AG09319 (cell line): Measurements from ENCODE around the gene THY1.

Source experiments
- DNase-seq: peaks from one replicate; pipeline ENCODE4 v3.0.0-alpha.2; 2010; ENCODE audit warnings: low read depth; ENCODE audit errors: extremely low read depth
- TF ChIP-seq, protein P1 (sequence below): IDR thresholded peaks from 2 replicates; pipeline ENCODE4 v1.5.1; 2011; ENCODE audit warnings: low read depth, mild to moderate bottlenecking, inconsistent platforms, low read length, moderate library complexity

The THY1 gene

DNA sequence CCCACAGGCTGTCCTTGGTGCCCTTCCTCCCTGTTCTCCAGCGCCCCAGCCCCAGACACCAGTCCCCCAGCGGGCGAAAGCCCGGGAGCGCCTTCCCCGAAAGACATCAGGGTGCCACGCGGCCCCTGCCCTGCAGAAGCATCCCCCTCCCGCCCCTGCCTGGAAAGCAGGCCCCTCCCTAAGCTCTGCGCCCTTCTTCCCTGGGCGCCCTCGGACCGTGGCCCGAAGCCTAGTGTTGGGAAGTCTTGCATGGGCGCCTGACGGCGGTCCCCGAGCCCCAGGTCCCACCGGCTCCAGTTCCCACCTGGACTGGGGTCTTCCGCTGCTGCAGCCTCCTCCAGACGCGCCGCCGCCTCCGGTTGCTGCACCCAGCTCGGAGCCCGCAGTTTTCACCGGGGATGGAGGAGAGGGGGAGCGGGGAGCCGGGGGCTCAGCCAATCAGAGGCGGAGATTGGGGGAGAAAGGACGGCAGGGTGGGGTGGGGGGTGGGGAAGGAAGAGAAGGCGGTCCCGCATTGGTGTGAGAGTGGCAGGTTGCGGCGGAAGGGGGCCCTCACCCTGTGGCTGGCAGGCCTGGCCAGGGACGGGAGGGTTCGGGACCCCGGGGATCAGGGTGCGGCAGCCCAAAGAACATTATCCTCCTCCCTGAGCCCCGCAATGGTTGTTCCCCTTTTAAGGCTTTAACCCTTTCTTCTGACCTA lies at the start of gene THY1:
TSS of gene THY1 (minus strand) at position 364 of the 700 bp plus-strand sequence. CDS start 2,267 bp downstream, outside the sequence.
- TF ChIP-seq, protein P1, sequence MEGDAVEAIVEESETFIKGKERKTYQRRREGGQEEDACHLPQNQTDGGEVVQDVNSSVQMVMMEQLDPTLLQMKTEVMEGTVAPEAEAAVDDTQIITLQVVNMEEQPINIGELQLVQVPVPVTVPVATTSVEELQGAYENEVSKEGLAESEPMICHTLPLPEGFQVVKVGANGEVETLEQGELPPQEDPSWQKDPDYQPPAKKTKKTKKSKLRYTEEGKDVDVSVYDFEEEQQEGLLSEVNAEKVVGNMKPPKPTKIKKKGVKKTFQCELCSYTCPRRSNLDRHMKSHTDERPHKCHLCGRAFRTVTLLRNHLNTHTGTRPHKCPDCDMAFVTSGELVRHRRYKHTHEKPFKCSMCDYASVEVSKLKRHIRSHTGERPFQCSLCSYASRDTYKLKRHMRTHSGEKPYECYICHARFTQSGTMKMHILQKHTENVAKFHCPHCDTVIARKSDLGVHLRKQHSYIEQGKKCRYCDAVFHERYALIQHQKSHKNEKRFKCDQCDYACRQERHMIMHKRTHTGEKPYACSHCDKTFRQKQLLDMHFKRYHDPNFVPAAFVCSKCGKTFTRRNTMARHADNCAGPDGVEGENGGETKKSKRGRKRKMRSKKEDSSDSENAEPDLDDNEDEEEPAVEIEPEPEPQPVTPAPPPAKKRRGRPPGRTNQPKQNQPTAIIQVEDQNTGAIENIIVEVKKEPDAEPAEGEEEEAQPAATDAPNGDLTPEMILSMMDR: no peak
- DNase-seq: peak; percentile 36

DNA sequence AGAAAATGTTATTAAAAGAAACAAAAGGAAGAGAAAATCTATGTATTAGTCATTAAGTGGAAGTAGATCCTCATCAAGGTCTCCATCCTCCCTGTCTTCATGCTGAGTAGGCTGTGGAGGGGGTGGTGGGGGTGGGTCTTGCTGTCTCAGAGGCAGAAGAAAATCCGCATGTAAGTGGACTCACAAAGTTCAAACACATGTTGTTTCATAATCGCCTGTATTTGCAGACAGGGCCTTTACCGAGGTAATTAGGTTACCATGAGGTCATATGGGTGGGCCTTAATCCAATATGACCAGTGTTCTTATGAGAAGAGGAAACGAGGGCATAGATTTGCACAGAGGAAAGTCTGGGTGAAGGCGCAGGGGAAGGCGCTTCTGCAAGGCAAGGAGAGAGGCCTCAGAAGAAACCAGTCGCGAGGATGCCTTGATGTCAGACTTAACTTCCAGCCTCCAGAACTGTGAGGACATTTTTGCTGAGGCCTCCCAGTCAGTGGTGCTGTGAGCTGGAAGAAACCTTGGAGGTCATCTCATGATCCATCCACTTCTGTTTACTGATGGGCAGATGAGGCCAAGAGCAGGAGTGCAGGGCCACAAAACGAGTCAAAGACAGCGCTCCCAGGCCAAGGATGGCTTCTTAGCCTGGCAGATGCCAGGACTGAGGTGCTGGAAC lies 49.3 kb upstream of the THY1 start:
- DNase-seq: no peak
- TF ChIP-seq, protein P1: no peak

DNA sequence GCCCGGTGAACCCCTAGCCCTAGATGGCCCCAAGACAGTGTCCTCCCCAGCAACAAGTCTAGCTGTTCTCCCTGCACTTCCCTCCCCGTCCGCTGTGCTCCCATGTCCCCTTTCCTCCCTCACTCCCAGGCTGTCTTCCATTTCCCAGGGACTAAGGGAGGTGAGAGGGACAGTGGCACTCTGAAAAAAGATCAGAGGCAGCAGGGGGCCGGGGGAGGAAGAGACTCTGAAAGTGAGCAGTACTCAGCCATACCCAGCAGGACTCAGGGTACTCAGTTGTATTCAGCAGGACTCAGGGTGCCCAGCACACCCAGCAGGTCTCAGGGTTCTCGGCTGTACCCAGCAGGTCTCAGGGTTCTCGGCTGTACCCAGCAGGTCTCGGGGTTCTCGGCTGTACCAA lies 48.4 kb upstream of the THY1 start:
- no peak for DNase-seq
- TF ChIP-seq, protein P1: no peak

DNA sequence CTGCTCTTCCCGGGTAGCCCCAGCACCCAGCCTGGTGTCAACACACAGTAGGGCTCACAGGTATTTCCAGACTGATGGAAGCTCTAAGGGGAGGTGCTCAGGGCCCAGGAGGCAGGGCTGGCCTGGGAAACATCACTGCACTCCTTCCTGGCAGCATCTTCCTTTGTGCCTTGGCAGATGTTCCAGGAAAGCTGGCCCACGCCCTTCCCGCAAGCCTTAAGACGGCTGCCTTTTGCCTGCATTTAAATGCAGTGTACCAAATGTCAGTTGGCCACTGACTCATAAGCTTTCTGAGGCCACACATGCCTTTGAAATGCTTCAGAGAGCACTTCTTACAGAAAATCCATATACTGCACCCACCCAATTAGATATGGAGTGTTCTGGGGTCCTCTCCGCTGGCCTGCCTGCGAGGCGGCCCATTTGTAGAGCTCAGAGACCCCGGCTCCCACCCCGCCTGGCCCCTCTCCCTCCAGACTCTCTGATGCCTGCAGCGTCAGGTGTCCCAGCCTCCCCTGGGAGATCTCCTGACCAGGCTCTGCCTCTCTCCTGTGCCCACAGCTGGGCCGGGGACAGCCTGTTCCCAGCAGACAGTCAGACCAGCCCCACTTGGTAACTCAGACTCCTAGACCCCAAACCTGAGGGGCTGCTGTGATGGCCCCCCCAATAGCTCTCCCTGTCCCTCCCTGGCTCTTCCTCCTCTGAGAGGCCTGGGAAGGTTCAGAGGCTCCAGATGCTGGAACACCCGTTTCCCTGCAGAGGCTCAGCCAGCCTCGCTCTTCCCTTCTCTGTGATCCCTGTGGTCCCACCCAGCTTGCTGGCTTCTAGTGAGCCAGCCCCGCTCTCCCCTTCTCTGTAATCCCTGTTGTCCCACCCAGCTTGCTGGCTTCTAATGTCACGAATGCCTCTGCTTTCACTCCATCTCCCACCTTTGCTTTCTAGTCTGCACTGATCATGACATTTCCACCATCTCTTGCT lies 47.6 kb upstream of the THY1 start:
- DNase-seq: peak; percentile 90
- TF ChIP-seq, protein P1: no peak

DNA sequence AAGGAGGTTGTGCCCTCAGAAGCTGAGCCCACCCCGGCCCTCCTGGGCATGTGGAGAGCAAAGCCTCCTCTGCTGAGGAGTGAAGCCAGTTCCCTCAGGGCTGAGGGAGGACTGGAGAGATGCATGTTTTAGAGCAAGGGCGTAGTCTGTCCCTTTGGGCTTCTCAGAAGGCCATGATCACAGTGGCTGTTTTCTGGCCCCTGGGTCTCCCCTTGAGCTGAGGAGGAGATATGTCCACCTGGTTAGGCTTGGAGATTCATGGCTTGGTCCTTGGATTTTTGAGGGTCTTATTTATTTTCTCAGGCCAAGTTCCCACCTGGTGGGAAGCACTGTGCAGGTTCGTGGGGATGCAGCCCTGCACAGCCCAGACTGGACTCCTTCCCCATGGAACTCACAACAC lies 46.5 kb upstream of the THY1 start:
- TF ChIP-seq, protein P1: no peak
- no peak for DNase-seq

DNA sequence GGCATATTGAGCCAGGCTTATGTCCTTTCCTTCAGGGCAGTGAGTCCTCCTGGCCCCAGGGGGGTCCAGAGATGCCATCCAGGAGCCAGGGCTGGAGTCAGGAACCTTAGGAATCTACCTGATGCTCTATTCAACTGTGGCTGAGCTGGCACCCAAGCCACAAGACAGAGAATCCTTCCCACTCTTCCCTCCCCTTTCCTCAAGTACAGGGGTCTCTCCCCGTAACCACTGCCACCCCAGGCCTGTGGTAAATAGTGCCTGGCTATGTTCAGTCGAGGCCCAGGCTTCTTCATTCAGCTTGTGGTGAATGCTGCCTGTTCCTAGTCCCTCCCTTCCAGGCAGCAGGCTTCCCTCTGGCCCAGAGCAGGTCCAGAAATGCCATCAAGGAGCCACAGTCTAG lies 45.5 kb upstream of the THY1 start:
- TF ChIP-seq, protein P1: no peak
- no peak for DNase-seq
